ENCODE data around the gene CLDN11.

Gene CLDN11

GRCh38 chr3:170440344-170440743, 21.7 kb downstream of the CLDN11 start:
- Histone ChIP-seq H3K36me3 (ENCODE audit: control insufficient read depth in 5 of 5, insufficient read depth in 5 of 5, low read length in 5 of 5) (peaks cover 0 to 3% (median 0%) of the 10 kb centered on the region in 5 donors), H3K4me1 (ENCODE audit: control insufficient read depth in 5 of 5, insufficient read depth in 5 of 5, low read length in 5 of 5) (no peaks in the 10 kb centered on the region), H3K27me3 (ENCODE audit: control insufficient read depth in 5 of 5, insufficient read depth in 4 of 5, low read length in 5 of 5) (peaks cover 0 to 8% (median 0%) of the 10 kb centered on the region in 5 donors), H3K27ac (ENCODE audit: low read depth, low read length) (no peak overlapping the region), H3K9ac (ENCODE audit: low read length in 5 of 5) (no peak overlapping the region), H3K9me3 (ENCODE audit: control insufficient read depth in 5 of 5, low read length in 5 of 5) (no peaks in the 10 kb centered on the region), H3K4me3 (ENCODE audit: low read depth in 1 of 5, low read length in 5 of 5) (no peak overlapping the region)

DNA sequence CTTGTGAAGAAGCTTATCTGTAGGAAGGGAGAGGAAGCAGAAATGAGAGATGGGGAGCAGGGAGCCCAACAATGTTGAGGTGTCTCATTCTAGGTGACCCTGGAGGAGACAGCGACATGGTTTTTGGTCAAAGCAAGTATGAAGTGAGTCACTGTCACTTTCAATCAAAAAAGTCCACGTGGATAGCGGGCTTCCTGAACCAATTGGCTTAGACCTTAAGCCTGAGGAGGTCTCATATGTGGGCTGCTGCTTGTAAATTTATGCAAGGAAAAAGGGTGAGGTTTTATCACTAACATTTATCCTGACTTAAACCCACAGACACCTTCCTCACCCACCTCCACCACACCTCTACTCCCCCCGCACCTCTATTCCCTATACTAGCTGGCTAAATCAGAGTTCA, 22.7 kb downstream of the CLDN11 start:
- Histone ChIP-seq H3K27me3 (ENCODE audit: control insufficient read depth in 5 of 5, insufficient read depth in 4 of 5, low read length in 5 of 5) (peaks cover 0 to 8% (median 0%) of the 10 kb centered on the region in 5 donors), H3K9ac (ENCODE audit: low read length in 5 of 5) (no peak overlapping the region), H3K4me1 (ENCODE audit: control insufficient read depth in 5 of 5, insufficient read depth in 5 of 5, low read length in 5 of 5) (no peaks in the 10 kb centered on the region), H3K27ac (ENCODE audit: low read depth, low read length) (no peak overlapping the region), H3K4me3 (ENCODE audit: low read depth in 1 of 5, low read length in 5 of 5) (no peak overlapping the region), H3K9me3 (ENCODE audit: control insufficient read depth in 5 of 5, low read length in 5 of 5) (no peaks in the 10 kb centered on the region), H3K36me3 (ENCODE audit: control insufficient read depth in 5 of 5, insufficient read depth in 5 of 5, low read length in 5 of 5) (no peaks in the 10 kb centered on the region)

GRCh38 chr3:170442947-170443346, 24.3 kb downstream of the CLDN11 start:
- no peak overlapping the region for H3K4me3 ChIP-seq (ENCODE audit: low read depth in 1 of 5, low read length in 5 of 5)
- H3K27ac ChIP-seq (ENCODE audit: low read depth, low read length): no peak overlapping the region
- H3K9me3 ChIP-seq (ENCODE audit: control insufficient read depth in 5 of 5, low read length in 5 of 5): no peaks in the 10 kb centered on the region
- H3K27me3 ChIP-seq (ENCODE audit: control insufficient read depth in 5 of 5, insufficient read depth in 4 of 5, low read length in 5 of 5): peaks cover 0 to 8% (median 0%) of the 10 kb centered on the region in 5 donors
- H3K9ac ChIP-seq (ENCODE audit: low read length in 5 of 5): no peak overlapping the region
- no peaks in the 10 kb centered on the region for H3K4me1 ChIP-seq (ENCODE audit: control insufficient read depth in 5 of 5, insufficient read depth in 5 of 5, low read length in 5 of 5)
- no peaks in the 10 kb centered on the region for H3K36me3 ChIP-seq (ENCODE audit: control insufficient read depth in 5 of 5, insufficient read depth in 5 of 5, low read length in 5 of 5)

- Histone ChIP-seq H3K9me3 (ENCODE audit: control insufficient read depth in 5 of 5, low read length in 5 of 5) (no peaks in the 10 kb centered on the region), H3K27ac (ENCODE audit: low read depth, low read length) (no peak overlapping the region)
These were observed 24.8 kb downstream of the CLDN11 start for GRCh38 chr3:170443457-170443856.

DNA sequence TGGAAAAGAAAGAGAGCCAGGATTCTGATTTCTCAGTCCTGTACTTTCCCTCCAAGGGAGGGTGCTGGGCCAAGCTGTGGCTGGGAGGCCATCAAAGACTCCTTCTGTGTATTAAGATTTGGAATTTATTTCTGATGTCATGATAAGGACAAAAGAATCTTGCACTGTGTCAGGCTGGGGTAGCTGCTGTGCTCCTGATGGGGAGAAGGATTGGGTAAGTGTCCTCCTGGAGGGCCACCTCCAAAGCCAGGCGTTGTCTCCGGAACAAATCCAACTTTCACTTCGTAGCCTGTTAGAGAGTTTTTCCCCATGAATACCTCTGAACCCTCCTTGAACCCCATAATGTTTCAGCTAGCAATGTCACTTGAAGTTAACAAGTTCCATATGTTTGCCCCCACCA, 29.9 kb downstream of the CLDN11 start:
- H3K36me3 ChIP-seq (ENCODE audit: control insufficient read depth in 5 of 5, insufficient read depth in 5 of 5, low read length in 5 of 5): no peaks in the 10 kb centered on the region
- no peaks in the 10 kb centered on the region for H3K9me3 ChIP-seq (ENCODE audit: control insufficient read depth in 5 of 5, low read length in 5 of 5)
- H3K4me3 ChIP-seq (ENCODE audit: low read depth in 1 of 5, low read length in 5 of 5): no peak overlapping the region
- H3K9ac ChIP-seq (ENCODE audit: low read length in 5 of 5): no peak overlapping the region
- H3K4me1 ChIP-seq (ENCODE audit: control insufficient read depth in 5 of 5, insufficient read depth in 5 of 5, low read length in 5 of 5): no peaks in the 10 kb centered on the region
- H3K27ac ChIP-seq (ENCODE audit: low read depth, low read length): no peak overlapping the region
- H3K27me3 ChIP-seq (ENCODE audit: control insufficient read depth in 5 of 5, insufficient read depth in 4 of 5, low read length in 5 of 5): no peaks in the 10 kb centered on the region

More at GRCh38 chr3:170443457-170443856, 24.8 kb downstream of the CLDN11 start:
- H3K9ac ChIP-seq (ENCODE audit: low read length in 5 of 5): no peak overlapping the region
- no peaks in the 10 kb centered on the region for H3K36me3 ChIP-seq (ENCODE audit: control insufficient read depth in 5 of 5, insufficient read depth in 5 of 5, low read length in 5 of 5)
- H3K4me1 ChIP-seq (ENCODE audit: control insufficient read depth in 5 of 5, insufficient read depth in 5 of 5, low read length in 5 of 5): no peaks in the 10 kb centered on the region
- no peak overlapping the region for H3K4me3 ChIP-seq (ENCODE audit: low read depth in 1 of 5, low read length in 5 of 5)
- peaks cover 0 to 8% (median 0%) of the 10 kb centered on the region in 5 donors for H3K27me3 ChIP-seq (ENCODE audit: control insufficient read depth in 5 of 5, insufficient read depth in 4 of 5, low read length in 5 of 5)

GRCh38 chr3:170450039-170450438, 31.4 kb downstream of the CLDN11 start:
- Histone ChIP-seq H3K9ac (ENCODE audit: low read length in 5 of 5) (no peak overlapping the region), H3K4me1 (ENCODE audit: control insufficient read depth in 5 of 5, insufficient read depth in 5 of 5, low read length in 5 of 5) (no peaks in the 10 kb centered on the region), H3K4me3 (ENCODE audit: low read depth in 1 of 5, low read length in 5 of 5) (no peak overlapping the region), H3K36me3 (ENCODE audit: control insufficient read depth in 5 of 5, insufficient read depth in 5 of 5, low read length in 5 of 5) (no peaks in the 10 kb centered on the region), H3K9me3 (ENCODE audit: control insufficient read depth in 5 of 5, low read length in 5 of 5) (no peaks in the 10 kb centered on the region), H3K27ac (ENCODE audit: low read depth, low read length) (no peak overlapping the region), H3K27me3 (ENCODE audit: control insufficient read depth in 5 of 5, insufficient read depth in 4 of 5, low read length in 5 of 5) (no peaks in the 10 kb centered on the region)

- no peaks in the 10 kb centered on the region for H3K9me3 ChIP-seq (ENCODE audit: control insufficient read depth in 5 of 5, low read length in 5 of 5)
- H3K9ac ChIP-seq (ENCODE audit: low read length in 5 of 5): no peak overlapping the region
- no peak overlapping the region for H3K27ac ChIP-seq (ENCODE audit: low read depth, low read length)
- H3K4me1 ChIP-seq (ENCODE audit: control insufficient read depth in 5 of 5, insufficient read depth in 5 of 5, low read length in 5 of 5): no peaks in the 10 kb centered on the region
- no peak overlapping the region for H3K4me3 ChIP-seq (ENCODE audit: low read depth in 1 of 5, low read length in 5 of 5)
- no peaks in the 10 kb centered on the region for H3K27me3 ChIP-seq (ENCODE audit: control insufficient read depth in 5 of 5, insufficient read depth in 4 of 5, low read length in 5 of 5)
- H3K36me3 ChIP-seq (ENCODE audit: control insufficient read depth in 5 of 5, insufficient read depth in 5 of 5, low read length in 5 of 5): no peaks in the 10 kb centered on the region
These were observed 35.8 kb downstream of the CLDN11 start for GRCh38 chr3:170454509-170454908.

DNA sequence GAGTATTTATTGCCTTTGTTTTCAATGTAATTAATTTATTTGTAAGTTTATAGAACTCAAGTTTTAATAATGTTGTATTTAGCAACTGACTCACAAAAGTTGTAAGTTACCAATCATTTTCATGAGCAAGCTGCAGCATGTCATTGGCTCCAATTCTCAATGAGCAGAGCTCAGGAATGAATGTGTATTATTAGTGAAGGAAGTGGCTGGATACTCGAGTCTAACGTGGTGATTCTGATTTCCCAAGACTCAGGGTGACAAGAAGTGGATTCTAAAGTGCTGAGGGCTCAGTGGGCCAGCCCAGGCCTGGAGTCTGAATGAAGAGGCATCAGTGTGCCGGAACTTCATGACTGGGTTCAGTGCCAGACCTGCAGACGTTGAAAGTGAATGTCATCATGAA, 39.6 kb downstream of the CLDN11 start:
- Histone ChIP-seq H3K9ac (ENCODE audit: low read length in 5 of 5) (no peak overlapping the region), H3K9me3 (ENCODE audit: control insufficient read depth in 5 of 5, low read length in 5 of 5) (no peaks in the 10 kb centered on the region), H3K27ac (ENCODE audit: low read depth, low read length) (no peak overlapping the region), H3K36me3 (ENCODE audit: control insufficient read depth in 5 of 5, insufficient read depth in 5 of 5, low read length in 5 of 5) (no peaks in the 10 kb centered on the region), H3K4me1 (ENCODE audit: control insufficient read depth in 5 of 5, insufficient read depth in 5 of 5, low read length in 5 of 5) (no peaks in the 10 kb centered on the region), H3K27me3 (ENCODE audit: control insufficient read depth in 5 of 5, insufficient read depth in 4 of 5, low read length in 5 of 5) (no peaks in the 10 kb centered on the region), H3K4me3 (ENCODE audit: low read depth in 1 of 5, low read length in 5 of 5) (no peak overlapping the region)

- Histone ChIP-seq H3K36me3 (ENCODE audit: control insufficient read depth in 5 of 5, insufficient read depth in 5 of 5, low read length in 5 of 5) (no peaks in the 10 kb centered on the region), H3K4me1 (ENCODE audit: control insufficient read depth in 5 of 5, insufficient read depth in 5 of 5, low read length in 5 of 5) (no peaks in the 10 kb centered on the region), H3K9ac (ENCODE audit: low read length in 5 of 5) (no peak overlapping the region), H3K9me3 (ENCODE audit: control insufficient read depth in 5 of 5, low read length in 5 of 5) (no peaks in the 10 kb centered on the region), H3K27me3 (ENCODE audit: control insufficient read depth in 5 of 5, insufficient read depth in 4 of 5, low read length in 5 of 5) (no peaks in the 10 kb centered on the region), H3K4me3 (ENCODE audit: low read depth in 1 of 5, low read length in 5 of 5) (no peak overlapping the region), H3K27ac (ENCODE audit: low read depth, low read length) (no peak overlapping the region)
These were observed 44.3 kb downstream of the CLDN11 start for GRCh38 chr3:170463011-170463410.

- Histone ChIP-seq H3K4me3 (ENCODE audit: low read depth in 1 of 5, low read length in 5 of 5) (no peak overlapping the region), H3K36me3 (ENCODE audit: control insufficient read depth in 5 of 5, insufficient read depth in 5 of 5, low read length in 5 of 5) (no peaks in the 10 kb centered on the region), H3K4me1 (ENCODE audit: control insufficient read depth in 5 of 5, insufficient read depth in 5 of 5, low read length in 5 of 5) (peaks cover 0 to 3% (median 2%) of the 10 kb centered on the region in 5 donors), H3K9me3 (ENCODE audit: control insufficient read depth in 5 of 5, low read length in 5 of 5) (no peaks in the 10 kb centered on the region), H3K9ac (ENCODE audit: low read length in 5 of 5) (no peak overlapping the region), H3K27me3 (ENCODE audit: control insufficient read depth in 5 of 5, insufficient read depth in 4 of 5, low read length in 5 of 5) (peaks cover 0 to 6% (median 0%) of the 10 kb centered on the region in 5 donors), H3K27ac (ENCODE audit: low read depth, low read length) (no peak overlapping the region)
These were observed 47.3 kb downstream of the CLDN11 start for GRCh38 chr3:170465955-170466354.

GRCh38 chr3:170467007-170467406, 48.3 kb downstream of the CLDN11 start:
- peaks cover 0 to 6% (median 0%) of the 10 kb centered on the region in 5 donors for H3K27me3 ChIP-seq (ENCODE audit: control insufficient read depth in 5 of 5, insufficient read depth in 4 of 5, low read length in 5 of 5)
- H3K9me3 ChIP-seq (ENCODE audit: control insufficient read depth in 5 of 5, low read length in 5 of 5): no peaks in the 10 kb centered on the region
- no peak overlapping the region for H3K9ac ChIP-seq (ENCODE audit: low read length in 5 of 5)
- no peak overlapping the region for H3K4me3 ChIP-seq (ENCODE audit: low read depth in 1 of 5, low read length in 5 of 5)
- H3K27ac ChIP-seq (ENCODE audit: low read depth, low read length): no peak overlapping the region
- no peaks in the 10 kb centered on the region for H3K36me3 ChIP-seq (ENCODE audit: control insufficient read depth in 5 of 5, insufficient read depth in 5 of 5, low read length in 5 of 5)
- peaks cover 0 to 4% (median 3%) of the 10 kb centered on the region in 5 donors for H3K4me1 ChIP-seq (ENCODE audit: control insufficient read depth in 5 of 5, insufficient read depth in 5 of 5, low read length in 5 of 5)

Data from subcutaneous abdominal adipose tissue (tissue), 5 donors.